ENCODE data around the gene SYT14. TPM values are rescaled to one million over a fixed set of nuclear protein-coding genes. Genes with fewer than 3 reads are reported as not detected.
"Not testable (repeated sequence)": the region's sequence is repeated elsewhere in the genome, so short reads cannot be mapped to it uniquely, and the experiment has no call there.

The SYT14 gene
- total RNA-seq, 1 donor from 2014 or later = 0.49 TPM

- Histone ChIP-seq H3K4me1 (no peaks in the 10 kb centered on the region), H3K4me3 (no peak overlapping the region), H3K27ac (no peak overlapping the region), H3K36me3 (no peaks in the 10 kb centered on the region), H3K9me3 (no peaks in the 10 kb centered on the region), H3K27me3 (no peaks in the 10 kb centered on the region)
- no peak for DNase-seq (ENCODE audit: extremely low spot score in 2 of 2)
- TF ChIP-seq POLR2A (IDR thresholded peaks at IDR 0.05) (no peak), POLR2AphosphoS5 (IDR thresholded peaks at IDR 0.05; ENCODE audit: insufficient read depth in 1 of 2, low read depth in 1 of 2) (no peak)
- TF ChIP-seq, protein P1, sequence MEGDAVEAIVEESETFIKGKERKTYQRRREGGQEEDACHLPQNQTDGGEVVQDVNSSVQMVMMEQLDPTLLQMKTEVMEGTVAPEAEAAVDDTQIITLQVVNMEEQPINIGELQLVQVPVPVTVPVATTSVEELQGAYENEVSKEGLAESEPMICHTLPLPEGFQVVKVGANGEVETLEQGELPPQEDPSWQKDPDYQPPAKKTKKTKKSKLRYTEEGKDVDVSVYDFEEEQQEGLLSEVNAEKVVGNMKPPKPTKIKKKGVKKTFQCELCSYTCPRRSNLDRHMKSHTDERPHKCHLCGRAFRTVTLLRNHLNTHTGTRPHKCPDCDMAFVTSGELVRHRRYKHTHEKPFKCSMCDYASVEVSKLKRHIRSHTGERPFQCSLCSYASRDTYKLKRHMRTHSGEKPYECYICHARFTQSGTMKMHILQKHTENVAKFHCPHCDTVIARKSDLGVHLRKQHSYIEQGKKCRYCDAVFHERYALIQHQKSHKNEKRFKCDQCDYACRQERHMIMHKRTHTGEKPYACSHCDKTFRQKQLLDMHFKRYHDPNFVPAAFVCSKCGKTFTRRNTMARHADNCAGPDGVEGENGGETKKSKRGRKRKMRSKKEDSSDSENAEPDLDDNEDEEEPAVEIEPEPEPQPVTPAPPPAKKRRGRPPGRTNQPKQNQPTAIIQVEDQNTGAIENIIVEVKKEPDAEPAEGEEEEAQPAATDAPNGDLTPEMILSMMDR (IDR thresholded peaks at IDR 0.05) = no peak
- intact Hi-C loops (cut with DNase I) = no loop called here
These were observed 42.3 kb upstream of the SYT14 start for GRCh38 chr1:209895709-209896108.

- TF ChIP-seq POLR2A (IDR thresholded peaks at IDR 0.05) (no peak), POLR2AphosphoS5 (IDR thresholded peaks at IDR 0.05; ENCODE audit: insufficient read depth in 1 of 2, low read depth in 1 of 2) (no peak)
- TF ChIP-seq, protein P1 (IDR thresholded peaks at IDR 0.05) = no peak
- H3K27me3 ChIP-seq = no peaks in the 10 kb centered on the region
- peak in 1 of 2 donors; percentile 12 for DNase-seq (ENCODE audit: extremely low spot score in 2 of 2)
- H3K4me1 ChIP-seq = no peaks in the 10 kb centered on the region
- H3K4me3 ChIP-seq = no peak overlapping the region
- H3K27ac ChIP-seq = no peak overlapping the region
- H3K36me3 ChIP-seq = no peaks in the 10 kb centered on the region
- intact Hi-C loops (cut with DNase I) = no loop called here
- no peaks in the 10 kb centered on the region for H3K9me3 ChIP-seq
These were observed 41.7 kb upstream of the SYT14 start for GRCh38 chr1:209896346-209896745.

GRCh38 chr1:209898271-209898670 lies 39.7 kb upstream of the SYT14 start:
- H3K9me3 ChIP-seq; intact Hi-C loops (cut with DNase I); H3K27me3 ChIP-seq; H3K27ac ChIP-seq; H3K4me3 ChIP-seq; DNase-seq (ENCODE audit: extremely low spot score in 2 of 2); H3K36me3 ChIP-seq; H3K4me1 ChIP-seq: not testable (repeated sequence)

GRCh38 chr1:209898851-209899250 lies 39.2 kb upstream of the SYT14 start:
- H3K27me3 ChIP-seq; H3K36me3 ChIP-seq; DNase-seq (ENCODE audit: extremely low spot score in 2 of 2); H3K4me1 ChIP-seq; intact Hi-C loops (cut with DNase I); H3K27ac ChIP-seq; H3K9me3 ChIP-seq; H3K4me3 ChIP-seq: not testable (repeated sequence)

- H3K27me3 ChIP-seq = no peaks in the 10 kb centered on the region
- no peaks in the 10 kb centered on the region for H3K4me1 ChIP-seq
- TF ChIP-seq POLR2A (IDR thresholded peaks at IDR 0.05) (no peak), POLR2AphosphoS5 (IDR thresholded peaks at IDR 0.05; ENCODE audit: insufficient read depth in 1 of 2, low read depth in 1 of 2) (no peak)
- TF ChIP-seq, protein P1 (IDR thresholded peaks at IDR 0.05) = no peak
- no peaks in the 10 kb centered on the region for H3K9me3 ChIP-seq
- no peak overlapping the region for H3K27ac ChIP-seq
- intact Hi-C loops (cut with DNase I) = no loop called here
- no peak for DNase-seq (ENCODE audit: extremely low spot score in 2 of 2)
- no peaks in the 10 kb centered on the region for H3K36me3 ChIP-seq
- H3K4me3 ChIP-seq = no peak overlapping the region
These were observed 38.1 kb upstream of the SYT14 start for GRCh38 chr1:209899948-209900347.

- Histone ChIP-seq H3K27me3 (no peaks in the 10 kb centered on the region), H3K36me3 (no peaks in the 10 kb centered on the region), H3K9me3 (no peaks in the 10 kb centered on the region), H3K27ac (no peak overlapping the region), H3K4me3 (no peak overlapping the region), H3K4me1 (no peaks in the 10 kb centered on the region)
- no peak for DNase-seq (ENCODE audit: extremely low spot score in 2 of 2)
- intact Hi-C loops (cut with DNase I) = no loop called here
- TF ChIP-seq, protein P1 (IDR thresholded peaks at IDR 0.05) = no peak
- no peak for TF ChIP-seq POLR2AphosphoS5 (IDR thresholded peaks at IDR 0.05; ENCODE audit: insufficient read depth in 1 of 2, low read depth in 1 of 2)
- no peak for TF ChIP-seq POLR2A (IDR thresholded peaks at IDR 0.05)
These were observed 37.3 kb upstream of the SYT14 start for GRCh38 chr1:209900734-209901133.

Data from vagina (tissue), 2 donors.